DOHH2 (cell line): ENCODE measurements around the gene SLC12A2.

Source experiments
- H3F3A ChIP-seq: fragments of 200-600 bp; sonication (generic), shearing (Covaris generic); 2 replicates; pipeline ENCODE4 v1.6.0; 2016; ENCODE audit warnings: antibody characterized with exemption, mild to moderate bottlenecking; ENCODE audit not compliant: control insufficient read depth, insufficient read depth
- H3K27ac ChIP-seq: fragments of 200-600 bp; sonication (generic); 2 replicates; pipeline ENCODE4 v1.5.1; 2014; ENCODE audit warnings: low read depth, mild to moderate bottlenecking, low read length, moderate library complexity
- H3K27me3 ChIP-seq: fragments of 200-600 bp; sonication (generic); 2 replicates; pipeline ENCODE4 v1.6.1; 2014; ENCODE audit warnings: mild to moderate bottlenecking, low read length, mixed read lengths; ENCODE audit not compliant: control insufficient read depth
- H3K36me3 ChIP-seq: fragments of 200-600 bp; sonication (generic); 2 replicates; pipeline ENCODE4 v1.6.1; 2014; ENCODE audit warnings: mild to moderate bottlenecking, low read length, moderate library complexity, mixed read lengths; ENCODE audit not compliant: control insufficient read depth
- H3K4me1 ChIP-seq: fragments of 200-600 bp; sonication (generic); 2 replicates; pipeline ENCODE4 v1.6.1; 2014; ENCODE audit warnings: mild to moderate bottlenecking, low read length, mixed read lengths; ENCODE audit not compliant: control insufficient read depth
- H3K4me2 ChIP-seq: fragments of 200-600 bp; sonication (generic); 2 replicates; pipeline ENCODE4 v1.6.0; 2014; ENCODE audit warnings: mild to moderate bottlenecking, low read length, moderate library complexity
- H3K4me3 ChIP-seq: fragments of 200-600 bp; sonication (generic); 2 replicates; pipeline ENCODE4 v1.5.1; 2014; ENCODE audit warnings: mild to moderate bottlenecking, low read length, mixed read lengths
- H3K79me2 ChIP-seq: fragments of 200-600 bp; sonication (generic); 2 replicates; pipeline ENCODE4 v1.6.1; 2014; ENCODE audit warnings: mild to moderate bottlenecking, low read length, mixed read lengths; ENCODE audit not compliant: control insufficient read depth
- H3K9me2 ChIP-seq: fragments of 200-600 bp; sonication (generic); replicated peaks from 2 replicates; pipeline ENCODE4 v1.6.1; 2014; ENCODE audit warnings: mild to moderate bottlenecking, low read length, mixed read lengths; ENCODE audit not compliant: control insufficient read depth
- H3K9me3 ChIP-seq: fragments of 200-600 bp; sonication (generic); 2 replicates; pipeline ENCODE4 v1.6.1; 2014; ENCODE audit warnings: antibody characterized with exemption, low read length, mixed read lengths; ENCODE audit not compliant: control insufficient read depth, insufficient read depth
- H4K20me1 ChIP-seq: fragments of 200-600 bp; sonication (generic); 2 replicates; pipeline ENCODE4 v1.6.0; 2014; ENCODE audit warnings: low read depth, mild to moderate bottlenecking, antibody characterized with exemption, low read length, moderate library complexity; ENCODE audit not compliant: control insufficient read depth, insufficient read depth
- CTCF ChIP-seq: fragments of 200-600 bp; sonication (generic); IDR thresholded peaks from one replicate; pipeline ENCODE4 v1.5.1; 2014; ENCODE audit warnings: antibody characterized with exemption, mild to moderate bottlenecking, low read depth, low read length; ENCODE audit not compliant: poor library complexity, severe bottlenecking
- EZH2phosphoT487 ChIP-seq: fragments of 200-600 bp; sonication (generic); IDR thresholded peaks from 2 replicates; pipeline ENCODE4 v1.6.1; 2017; ENCODE audit warnings: borderline replicate concordance, mild to moderate bottlenecking, antibody characterized with exemption, low read length, moderate library complexity, mixed read lengths

The SLC12A2 gene

GRCh38 chr5:128135286-128135685 is 51.7 kb downstream of the SLC12A2 start:
- Histone ChIP-seq H3K27me3 (no peaks in the 10 kb centered on the region), H3K4me2 (no peak overlapping the region), H3K9me2 (no peaks in the 10 kb centered on the region), H3K79me2 (no peaks in the 10 kb centered on the region), H3K4me1 (no peaks in the 10 kb centered on the region), H3K27ac (no peak overlapping the region), H3K4me3 (no peak overlapping the region), H4K20me1 (no peaks in the 10 kb centered on the region), H3K9me3 (no peaks in the 10 kb centered on the region), H3K36me3 (peaks cover 58% of the 10 kb centered on the region), H3F3A (no peaks in the 10 kb centered on the region)
- TF ChIP-seq CTCF, result no peak
- TF ChIP-seq EZH2phosphoT487, result no peak

GRCh38 chr5:128143911-128144310 is 60.3 kb downstream of the SLC12A2 start:
- H3K36me3 ChIP-seq, result peaks cover 40% of the 10 kb centered on the region

GRCh38 chr5:128144491-128144890 is 60.9 kb downstream of the SLC12A2 start:
- H3K9me3 ChIP-seq, result no peaks in the 10 kb centered on the region
- H3K27me3 ChIP-seq, result no peaks in the 10 kb centered on the region
- H3K4me3 ChIP-seq, result no peak overlapping the region
- H3K4me1 ChIP-seq, result no peaks in the 10 kb centered on the region
- H3K4me2 ChIP-seq, result no peak overlapping the region
- no peak for TF ChIP-seq EZH2phosphoT487
- TF ChIP-seq CTCF, result no peak
- H3K36me3 ChIP-seq, result peaks cover 40% of the 10 kb centered on the region
- H3F3A ChIP-seq, result no peaks in the 10 kb centered on the region
- H3K9me2 ChIP-seq, result no peaks in the 10 kb centered on the region
- H4K20me1 ChIP-seq, result no peaks in the 10 kb centered on the region
- H3K79me2 ChIP-seq, result no peaks in the 10 kb centered on the region
- no peak overlapping the region for H3K27ac ChIP-seq

More at GRCh38 chr5:128143911-128144310, 60.3 kb downstream of the SLC12A2 start:
- H3K27ac ChIP-seq, result no peak overlapping the region
- H3K27me3 ChIP-seq, result no peaks in the 10 kb centered on the region
- no peaks in the 10 kb centered on the region for H3K9me3 ChIP-seq
- no peaks in the 10 kb centered on the region for H3K9me2 ChIP-seq
- no peak overlapping the region for H3K4me2 ChIP-seq
- H4K20me1 ChIP-seq, result no peaks in the 10 kb centered on the region
- H3K4me3 ChIP-seq, result no peak overlapping the region
- H3F3A ChIP-seq, result no peaks in the 10 kb centered on the region
- H3K4me1 ChIP-seq, result no peaks in the 10 kb centered on the region
- no peaks in the 10 kb centered on the region for H3K79me2 ChIP-seq
- TF ChIP-seq CTCF (no peak), EZH2phosphoT487 (no peak)
